PFSK-1 (cell line): ENCODE results near the gene CTNNA3.

Experiments used
- POLR2AphosphoS5 ChIP-seq: IDR thresholded peaks from 2 replicates; pipeline ENCODE4 v1.6.1; 2012; ENCODE audit warnings: low read depth, mild to moderate bottlenecking, control low read depth, low read length, moderate library complexity
- TAF1 ChIP-seq: IDR thresholded peaks from 2 replicates; pipeline ENCODE4 v1.6.1; 2012; ENCODE audit warnings: low read length, control low read depth, borderline replicate concordance; ENCODE audit not compliant: insufficient read depth

GRCh38 chr10:66811211-66811610 lies 884.8 kb downstream of the CTNNA3 start:
- TF ChIP-seq POLR2AphosphoS5 (no peak), TAF1 (no peak)
